Transverse colon (tissue), 3 donors: ENCODE data around the gene SEC14L6.

Experiments
- EP300 ChIP-seq: sonication (generic); formaldehyde crosslinking; IDR thresholded peaks from one replicate; pipeline ENCODE4 v1.6.1; 2017; ENCODE audit warnings: antibody characterized with exemption, low read depth
- POLR2A ChIP-seq: fragments of 450-650 bp; IDR thresholded peaks from one replicate; pipeline ENCODE4 v1.6.1; 2016; ENCODE audit warnings: antibody characterized with exemption, mild to moderate bottlenecking, moderate library complexity
- TF ChIP-seq, protein P1 (sequence below), 5 experiments: fragments of 200-600 bp in 3 of 5; fragments of 450-650 bp in 2 of 5; sonication (generic) in 3 of 5; IDR thresholded peaks; 1 replicate in 2 of 5; 2 replicates in 3 of 5; pipeline ENCODE4 v1.5.1; 2016 to 2017; ENCODE audit warnings: antibody characterized with exemption in 5 of 5, inconsistent platforms in 3 of 5, mild to moderate bottlenecking in 2 of 5, moderate library complexity in 1 of 5

DNA sequence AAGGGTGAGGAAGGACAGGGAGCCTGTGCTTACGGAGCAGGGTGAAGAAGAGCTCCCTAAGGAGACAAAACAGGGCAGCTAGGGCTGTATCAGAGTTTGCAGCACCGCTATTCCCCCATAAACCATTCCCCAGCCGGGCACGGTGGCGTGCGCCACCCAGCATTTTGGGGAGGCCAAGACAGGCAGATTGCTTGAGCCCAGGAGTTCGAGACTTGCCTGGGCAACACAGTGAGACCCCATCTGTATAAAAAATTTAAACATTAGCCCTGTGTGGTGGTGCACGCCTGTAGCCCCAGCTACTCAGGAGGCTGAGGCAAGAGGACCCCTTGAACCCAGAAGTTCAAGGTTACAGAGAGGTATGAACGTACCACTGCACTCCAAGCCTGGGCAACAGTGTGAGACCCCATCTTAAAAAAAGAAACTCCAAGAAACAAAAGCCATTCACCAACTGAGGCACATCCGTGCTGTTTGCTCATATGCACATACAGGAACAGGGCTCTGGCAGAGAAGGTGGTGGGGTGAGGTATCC is 23.2 kb upstream of the SEC14L6 start:
- TF ChIP-seq, protein P1, sequence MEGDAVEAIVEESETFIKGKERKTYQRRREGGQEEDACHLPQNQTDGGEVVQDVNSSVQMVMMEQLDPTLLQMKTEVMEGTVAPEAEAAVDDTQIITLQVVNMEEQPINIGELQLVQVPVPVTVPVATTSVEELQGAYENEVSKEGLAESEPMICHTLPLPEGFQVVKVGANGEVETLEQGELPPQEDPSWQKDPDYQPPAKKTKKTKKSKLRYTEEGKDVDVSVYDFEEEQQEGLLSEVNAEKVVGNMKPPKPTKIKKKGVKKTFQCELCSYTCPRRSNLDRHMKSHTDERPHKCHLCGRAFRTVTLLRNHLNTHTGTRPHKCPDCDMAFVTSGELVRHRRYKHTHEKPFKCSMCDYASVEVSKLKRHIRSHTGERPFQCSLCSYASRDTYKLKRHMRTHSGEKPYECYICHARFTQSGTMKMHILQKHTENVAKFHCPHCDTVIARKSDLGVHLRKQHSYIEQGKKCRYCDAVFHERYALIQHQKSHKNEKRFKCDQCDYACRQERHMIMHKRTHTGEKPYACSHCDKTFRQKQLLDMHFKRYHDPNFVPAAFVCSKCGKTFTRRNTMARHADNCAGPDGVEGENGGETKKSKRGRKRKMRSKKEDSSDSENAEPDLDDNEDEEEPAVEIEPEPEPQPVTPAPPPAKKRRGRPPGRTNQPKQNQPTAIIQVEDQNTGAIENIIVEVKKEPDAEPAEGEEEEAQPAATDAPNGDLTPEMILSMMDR (IDR thresholded peaks at IDR 0.05): no peak
- TF ChIP-seq EP300 (no peak), POLR2A (no peak)
